Liver (tissue), 9 donors: Measurements from ENCODE around the gene MRRF. TPM values are rescaled to one million over a fixed set of nuclear protein-coding genes. Genes with fewer than 3 reads are reported as not detected.
A peak's percentile ranks its signal among the peaks of the same experiment; 100 is the strongest.

ENCODE experiments used
- DNase-seq: peaks from one replicate; pipeline ENCODE4 v3.0.0-alpha.2; 2017; ENCODE audit warnings: low spot score
- H3K27ac ChIP-seq, 2 donors: one replicate each; pipeline ENCODE4 v1.7.0; 2013; ENCODE audit warnings: inconsistent platforms in 2 of 2, low read length in 2 of 2, control low read depth in 1 of 2, low read depth in 1 of 2, mild to moderate bottlenecking in 1 of 2
- H3K27me3 ChIP-seq, 4 donors: one replicate each; pipeline versions ENCODE4 v1.6.1 to v1.7.0; 2013; ENCODE audit warnings: low read length in 3 of 4, inconsistent platforms in 1 of 4, mild to moderate bottlenecking in 1 of 4, moderate library complexity in 1 of 4; ENCODE audit not compliant: control insufficient read depth in 4 of 4, insufficient read depth in 4 of 4
- H3K36me3 ChIP-seq, 4 donors: one replicate each; pipeline versions ENCODE4 v1.6.1 to v1.7.0; 2013; ENCODE audit warnings: low read length in 3 of 4, mild to moderate bottlenecking in 3 of 4, low read depth in 1 of 4, moderate library complexity in 1 of 4; ENCODE audit not compliant: control insufficient read depth in 4 of 4, insufficient read depth in 3 of 4
- H3K4me1 ChIP-seq, 4 donors: one replicate each; pipeline versions ENCODE4 v1.6.1 to v1.7.0; 2013; ENCODE audit warnings: low read length in 3 of 4, mild to moderate bottlenecking in 3 of 4, moderate library complexity in 1 of 4; ENCODE audit not compliant: control insufficient read depth in 4 of 4, insufficient read depth in 4 of 4
- H3K4me3 ChIP-seq, 3 donors: one replicate each; pipeline versions ENCODE4 v1.6.1 to v1.7.0; 2013; ENCODE audit warnings: low read length in 3 of 3, control low read depth in 1 of 3, low read depth in 1 of 3, mild to moderate bottlenecking in 1 of 3
- H3K9ac ChIP-seq, 2 donors: one replicate each; pipeline ENCODE4 v1.7.0; 2013; ENCODE audit warnings: low read length in 2 of 2, mild to moderate bottlenecking in 2 of 2, moderate library complexity in 2 of 2, control low read depth in 1 of 2, low read depth in 1 of 2
- H3K9me3 ChIP-seq, 4 donors: one replicate each; pipeline versions ENCODE4 v1.6.1 to v1.7.0; 2013; ENCODE audit warnings: low read length in 3 of 4; ENCODE audit not compliant: control insufficient read depth in 4 of 4
- ATF3 ChIP-seq: IDR thresholded peaks from 2 replicates; pipeline ENCODE4 v1.6.1; 2016; ENCODE audit warnings: antibody characterized with exemption
- CTCF ChIP-seq: fragments of 150-350 bp; IDR thresholded peaks from 2 replicates; pipeline ENCODE4 v1.5.1; 2017; ENCODE audit warnings: improper control_type of control experiment, low read depth, low read length; ENCODE audit not compliant: missing input control
- EGR1 ChIP-seq, 2 donors: IDR thresholded peaks; 2 replicates each; pipeline ENCODE4 v1.6.1; 2016 to 2018; ENCODE audit warnings: antibody characterized with exemption in 2 of 2, low read depth in 2 of 2
- FOXA1 ChIP-seq: IDR thresholded peaks from 2 replicates; pipeline ENCODE4 v1.6.1; 2016; ENCODE audit warnings: antibody characterized with exemption
- FOXA2 ChIP-seq: IDR thresholded peaks from 2 replicates; pipeline ENCODE4 v1.6.1; 2016; ENCODE audit warnings: antibody characterized with exemption
- GABPA ChIP-seq, 2 donors: IDR thresholded peaks in 1 of 2; conservative IDR thresholded peaks in 1 of 2; 2 replicates each; pipeline ENCODE4 v1.6.1; 2016; ENCODE audit warnings: antibody characterized with exemption in 2 of 2, mild to moderate bottlenecking in 1 of 2, moderate library complexity in 1 of 2
- HNF4A ChIP-seq, 2 donors: conservative IDR thresholded peaks; 2 replicates each; pipeline ENCODE4 v1.6.1; 2016; ENCODE audit warnings: antibody characterized with exemption in 2 of 2, mild to moderate bottlenecking in 2 of 2
- HNF4G ChIP-seq: IDR thresholded peaks from 2 replicates; pipeline ENCODE4 v1.6.1; 2016; ENCODE audit warnings: antibody characterized with exemption
- MAX ChIP-seq: IDR thresholded peaks from 2 replicates; pipeline ENCODE4 v1.6.1; 2016; ENCODE audit warnings: antibody characterized with exemption
- RAD21 ChIP-seq, 2 donors: IDR thresholded peaks; 2 replicates each; pipeline ENCODE4 v1.6.1; 2016; ENCODE audit warnings: antibody characterized with exemption in 2 of 2, mild to moderate bottlenecking in 2 of 2
- RXRA ChIP-seq, 2 donors: IDR thresholded peaks; 2 replicates each; pipeline ENCODE4 v1.6.1; 2017 to 2018; ENCODE audit warnings: antibody characterized with exemption in 2 of 2, mild to moderate bottlenecking in 1 of 2
- SP1 ChIP-seq: IDR thresholded peaks from 2 replicates; pipeline ENCODE4 v1.6.1; 2018; ENCODE audit warnings: antibody characterized with exemption, mild to moderate bottlenecking
- WGBS: extraction: QIAGEN DNeasy Blood & Tissue Kit; methylation state at CpG from one replicate; pipeline ENCODE4 v1.1.7; 2013; 5-methylcytosine and 5-hydroxymethylcytosine counted together
- polyA plus RNA-seq, 2 donors: library from polyadenylated mRNA; stranded (reverse) in 1 of 2; unstranded in 1 of 2; fragments of 200-250 nt in 1 of 2; fragments of >200 nt in 1 of 2; fragmentation: Nextera tagmentation in 1 of 2; extraction: Ambion mirVana in 1 of 2; gene quantifications; one replicate each; pipeline versions ENCODE4 v1.2.1 to v1.2.3, GENCODE V29; 2013 to 2015
- total RNA-seq, 2 donors: library from RNA; depleted of rRNA; stranded (reverse); fragments of >200 nt; gene quantifications; one replicate each; pipeline ENCODE4 v1.2.3, GENCODE V29; 2014
- TF ChIP-seq, protein P1 (sequence below): IDR thresholded peaks from 2 replicates; pipeline ENCODE4 v1.6.1; 2016; ENCODE audit warnings: antibody characterized with exemption, mild to moderate bottlenecking
- donor health status: healthy.
- donor health status: healthy.
- donor health status: healthy.
- donor health status: healthy.
- donor health status: healthy.

The MRRF gene
- total and polyA plus RNA-seq, 4 donors = 15.4 to 30.9 (median 22.3) TPM

- no peaks in the 10 kb centered on the region for H3K36me3 ChIP-seq
- 7% methylated on average over 51 of the region's 51 CpGs for WGBS
- peaks cover 3 to 35% (median 18%) of the 10 kb centered on the region in 4 donors for H3K27me3 ChIP-seq
- H3K4me1 ChIP-seq = peaks cover 13 to 30% (median 18%) of the 10 kb centered on the region in 4 donors
- TF ChIP-seq FOXA1 (no peak), GABPA (IDR thresholded peaks at IDR 0.05 in 1 of 2, conservative IDR thresholded peaks at IDR 0.05 in 1 of 2) (no peak), HNF4G (no peak), SP1 (no peak), MAX (no peak), CTCF (no peak)
- TF ChIP-seq, protein P1, sequence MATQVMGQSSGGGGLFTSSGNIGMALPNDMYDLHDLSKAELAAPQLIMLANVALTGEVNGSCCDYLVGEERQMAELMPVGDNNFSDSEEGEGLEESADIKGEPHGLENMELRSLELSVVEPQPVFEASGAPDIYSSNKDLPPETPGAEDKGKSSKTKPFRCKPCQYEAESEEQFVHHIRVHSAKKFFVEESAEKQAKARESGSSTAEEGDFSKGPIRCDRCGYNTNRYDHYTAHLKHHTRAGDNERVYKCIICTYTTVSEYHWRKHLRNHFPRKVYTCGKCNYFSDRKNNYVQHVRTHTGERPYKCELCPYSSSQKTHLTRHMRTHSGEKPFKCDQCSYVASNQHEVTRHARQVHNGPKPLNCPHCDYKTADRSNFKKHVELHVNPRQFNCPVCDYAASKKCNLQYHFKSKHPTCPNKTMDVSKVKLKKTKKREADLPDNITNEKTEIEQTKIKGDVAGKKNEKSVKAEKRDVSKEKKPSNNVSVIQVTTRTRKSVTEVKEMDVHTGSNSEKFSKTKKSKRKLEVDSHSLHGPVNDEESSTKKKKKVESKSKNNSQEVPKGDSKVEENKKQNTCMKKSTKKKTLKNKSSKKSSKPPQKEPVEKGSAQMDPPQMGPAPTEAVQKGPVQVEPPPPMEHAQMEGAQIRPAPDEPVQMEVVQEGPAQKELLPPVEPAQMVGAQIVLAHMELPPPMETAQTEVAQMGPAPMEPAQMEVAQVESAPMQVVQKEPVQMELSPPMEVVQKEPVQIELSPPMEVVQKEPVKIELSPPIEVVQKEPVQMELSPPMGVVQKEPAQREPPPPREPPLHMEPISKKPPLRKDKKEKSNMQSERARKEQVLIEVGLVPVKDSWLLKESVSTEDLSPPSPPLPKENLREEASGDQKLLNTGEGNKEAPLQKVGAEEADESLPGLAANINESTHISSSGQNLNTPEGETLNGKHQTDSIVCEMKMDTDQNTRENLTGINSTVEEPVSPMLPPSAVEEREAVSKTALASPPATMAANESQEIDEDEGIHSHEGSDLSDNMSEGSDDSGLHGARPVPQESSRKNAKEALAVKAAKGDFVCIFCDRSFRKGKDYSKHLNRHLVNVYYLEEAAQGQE = no peak
- H3K9me3 ChIP-seq = no peaks in the 10 kb centered on the region
- H3K9ac ChIP-seq = no peak overlapping the region
- peak overlapping the region in 2 of 3 donors; percentile 12 to 22 for H3K4me3 ChIP-seq
- H3K27ac ChIP-seq = no peak overlapping the region
- DNase-seq = no peak
Observed at GRCh38 chr9:122226142-122226757, 38.4 kb upstream of the MRRF start.

GRCh38 chr9:122226758-122227574, 37.7 kb upstream of the MRRF start:
- Histone ChIP-seq H3K36me3 (no peaks in the 10 kb centered on the region), H3K4me3 (no peak overlapping the region), H3K4me1 (peaks cover 13 to 30% (median 18%) of the 10 kb centered on the region in 4 donors), H3K27ac (no peak overlapping the region), H3K9ac (no peak overlapping the region), H3K27me3 (peaks cover 3 to 33% (median 18%) of the 10 kb centered on the region in 4 donors), H3K9me3 (no peaks in the 10 kb centered on the region)
- 10% methylated on average over 59 of the region's 59 CpGs for WGBS
- no peak for DNase-seq
- no peak for TF ChIP-seq ATF3

- 10% methylated on average over 10 of the region's 10 CpGs for WGBS
- no peak for DNase-seq
- no peak overlapping the region for H3K27ac ChIP-seq
- peaks cover 3 to 31% (median 17%) of the 10 kb centered on the region in 4 donors for H3K27me3 ChIP-seq
- no peak for TF ChIP-seq RAD21 (IDR thresholded peaks at IDR 0.05)
- no peak for TF ChIP-seq EGR1 (IDR thresholded peaks at IDR 0.05; ENCODE audit: low read depth in 2 of 2)
- TF ChIP-seq RXRA (IDR thresholded peaks at IDR 0.05) = no peak
- no peak for TF ChIP-seq SP1
- TF ChIP-seq FOXA2 = no peak
- no peak for TF ChIP-seq GABPA (IDR thresholded peaks at IDR 0.05 in 1 of 2, conservative IDR thresholded peaks at IDR 0.05 in 1 of 2)
- TF ChIP-seq, protein P1 = no peak
- no peak for TF ChIP-seq HNF4A (conservative IDR thresholded peaks at IDR 0.05)
- no peak overlapping the region for H3K9ac ChIP-seq
- H3K4me1 ChIP-seq = peaks cover 13 to 30% (median 18%) of the 10 kb centered on the region in 4 donors
- no peaks in the 10 kb centered on the region for H3K36me3 ChIP-seq
- peak overlapping the region in 1 of 3 donors; percentile 39 for H3K4me3 ChIP-seq
- H3K9me3 ChIP-seq = no peaks in the 10 kb centered on the region
Observed at GRCh38 chr9:122227575-122227900, 37.1 kb upstream of the MRRF start.
